Measurements from ENCODE around the gene PLCB3. TPM values are rescaled to one million over a fixed set of nuclear protein-coding genes. Genes with fewer than 3 reads are reported as not detected.

PLCB3 gene
- total RNA-seq, 1 experiment from 2014 or later: 45.3 TPM

GRCh38 chr11:64220271-64220670 is 31.1 kb upstream of the PLCB3 start:
- no peak overlapping the region for H3K4me3 ChIP-seq (ENCODE audit: low read depth, low read length, poor library complexity, severe bottlenecking)
- no TSS peak for BruUV-seq (replicated peaks)
- TF ChIP-seq EZH2 (IDR thresholded peaks at IDR 0.05; ENCODE audit: borderline replicate concordance, low read depth, low read length, poor library complexity, severe bottlenecking) (no peak), CTCF (conservative IDR thresholded peaks at IDR 0.05; ENCODE audit: low read depth, low read length) (no peak)
- peaks cover 10% of the 10 kb centered on the region for H3K4me1 ChIP-seq (ENCODE audit: insufficient read depth, low read length, poor library complexity, severe bottlenecking)
- intact Hi-C loops (cut with micrococcal nuclease; ENCODE audit: unreplicated experiment): no loop called here
- CTCF ChIA-PET: no interaction called here
- POLR2A ChIA-PET (ENCODE audit: low non-redundant PET): no interaction called here
- no peak for DNase-seq (ENCODE audit: low spot score)
- peaks cover 47% of the 10 kb centered on the region for H3K36me3 ChIP-seq (ENCODE audit: insufficient read depth, low read length, poor library complexity, severe bottlenecking)
- H3K27ac ChIP-seq (ENCODE audit: low read depth, low read length, poor library complexity, severe bottlenecking): no peak overlapping the region
- H3K27me3 ChIP-seq (replicated peaks; ENCODE audit: insufficient read depth, low read depth, low read length, poor library complexity): no peaks in the 10 kb centered on the region
- H3K9me3 ChIP-seq (ENCODE audit: low read depth, low read length, poor library complexity, severe bottlenecking): no peaks in the 10 kb centered on the region

- intact Hi-C loops (cut with micrococcal nuclease; ENCODE audit: unreplicated experiment): no loop called here
- CTCF ChIA-PET: no interaction called here
- TF ChIP-seq CTCF (conservative IDR thresholded peaks at IDR 0.05; ENCODE audit: low read depth, low read length) (no peak), EZH2 (IDR thresholded peaks at IDR 0.05; ENCODE audit: borderline replicate concordance, low read depth, low read length, poor library complexity, severe bottlenecking) (no peak)
Measured at GRCh38 chr11:64220798-64221197, 30.5 kb upstream of the PLCB3 start.

GRCh38 chr11:64222651-64223000 is 28.7 kb upstream of the PLCB3 start:
- no peaks in the 10 kb centered on the region for H3K9me3 ChIP-seq (ENCODE audit: low read depth, low read length, poor library complexity, severe bottlenecking)
- peaks cover 46% of the 10 kb centered on the region for H3K36me3 ChIP-seq (ENCODE audit: insufficient read depth, low read length, poor library complexity, severe bottlenecking)
- H3K27me3 ChIP-seq (replicated peaks; ENCODE audit: insufficient read depth, low read depth, low read length, poor library complexity): no peaks in the 10 kb centered on the region
- TF ChIP-seq CTCF (conservative IDR thresholded peaks at IDR 0.05; ENCODE audit: low read depth, low read length) (no peak), EZH2 (IDR thresholded peaks at IDR 0.05; ENCODE audit: borderline replicate concordance, low read depth, low read length, poor library complexity, severe bottlenecking) (no peak)
- CTCF ChIA-PET: no interaction called here
- H3K27ac ChIP-seq (ENCODE audit: low read depth, low read length, poor library complexity, severe bottlenecking): peak overlapping the region; percentile 1
- intact Hi-C loops (cut with micrococcal nuclease; ENCODE audit: unreplicated experiment): no loop called here
- POLR2A ChIA-PET (ENCODE audit: low non-redundant PET): no interaction called here
- H3K4me1 ChIP-seq (ENCODE audit: insufficient read depth, low read length, poor library complexity, severe bottlenecking): peaks cover 15% of the 10 kb centered on the region
- BruUV-seq (replicated peaks): no TSS peak
- no peak overlapping the region for H3K4me3 ChIP-seq (ENCODE audit: low read depth, low read length, poor library complexity, severe bottlenecking)
- DNase-seq (ENCODE audit: low spot score): no peak

More at GRCh38 chr11:64220798-64221197, 30.5 kb upstream of the PLCB3 start:
- no TSS peak for BruUV-seq (replicated peaks)
- Histone ChIP-seq H3K4me1 (ENCODE audit: insufficient read depth, low read length, poor library complexity, severe bottlenecking) (peaks cover 7% of the 10 kb centered on the region), H3K4me3 (ENCODE audit: low read depth, low read length, poor library complexity, severe bottlenecking) (no peak overlapping the region), H3K27me3 (replicated peaks; ENCODE audit: insufficient read depth, low read depth, low read length, poor library complexity) (no peaks in the 10 kb centered on the region), H3K36me3 (ENCODE audit: insufficient read depth, low read length, poor library complexity, severe bottlenecking) (peaks cover 46% of the 10 kb centered on the region), H3K9me3 (ENCODE audit: low read depth, low read length, poor library complexity, severe bottlenecking) (no peaks in the 10 kb centered on the region), H3K27ac (ENCODE audit: low read depth, low read length, poor library complexity, severe bottlenecking) (no peak overlapping the region)
- no peak for DNase-seq (ENCODE audit: low spot score)
- POLR2A ChIA-PET (ENCODE audit: low non-redundant PET): no interaction called here
